ENCODE results near the gene SFTPB. TPM values are rescaled to one million over a fixed set of nuclear protein-coding genes. Genes with fewer than 3 reads are reported as not detected.

SFTPB gene
- total RNA-seq, 1 experiment from 2014 or later, result not detected

- no peak for DNase-seq (ENCODE audit: low read depth)
Measured at GRCh38 chr2:85613717-85614515, 54.1 kb downstream of the SFTPB start.

GRCh38 chr2:85611705-85612587 lies 56.1 kb downstream of the SFTPB start, which contains the start of gene C2orf68:
TSS of gene C2orf68 (minus strand) at chr2:85612066. CDS start at chr2:85611984, 82 bp downstream.
- peak; percentile 80 for DNase-seq (ENCODE audit: low read depth)

GRCh38 chr2:85611217-85611704 lies 56.7 kb downstream of the SFTPB start:
- DNase-seq (ENCODE audit: low read depth), result no peak

Other genes starting within 250 kb of the SFTPB start
- 5.9 and 8.0 TPM in 2 replicates for gene SH2D6, start 249.5 kb downstream of the SFTPB start, total RNA-seq (2014; rRNA removed)
- gene MAT2A, start 129.0 kb downstream of the SFTPB start, total RNA-seq (2014; rRNA removed), result 420 and 517 TPM in 2 replicates
- gene GGCX, start 106.7 kb downstream of the SFTPB start, total RNA-seq (2014; rRNA removed), result 115 and 134 TPM in 2 replicates
- gene VAMP8, start 90.6 kb downstream of the SFTPB start, total RNA-seq (2014; rRNA removed), result 21.2 and 27.1 TPM in 2 replicates
- gene VAMP5, start 83.8 kb downstream of the SFTPB start, total RNA-seq (2014; rRNA removed), result 111 and 146 TPM in 2 replicates
- gene RNF181, start 72.5 kb downstream of the SFTPB start, total RNA-seq (2014; rRNA removed), result 235 and 236 TPM in 2 replicates
- gene TMEM150A, start 65.5 kb downstream of the SFTPB start, total RNA-seq (2014; rRNA removed), result 18.9 and 24.4 TPM in 2 replicates
- gene C2orf68, start 56.1 kb downstream of the SFTPB start, total RNA-seq (2014; rRNA removed), result 9.4 and 15.7 TPM in 2 replicates
- 68.3 and 92.4 TPM in 2 replicates for gene USP39, start 52.0 kb downstream of the SFTPB start, total RNA-seq (2014; rRNA removed)
- gene GNLY, start 26.2 kb upstream of the SFTPB start, total RNA-seq (2014; rRNA removed), result not detected in 2 replicates
- 129 and 179 TPM in 2 replicates for gene ATOH8, start 85.8 kb upstream of the SFTPB start, total RNA-seq (2014; rRNA removed)
- gene ST3GAL5, start 220.8 kb upstream of the SFTPB start, total RNA-seq (2014; rRNA removed), result 34.4 and 55.0 TPM in 2 replicates

Measured in LHCN-M2 (cell line).